ENCODE data around the gene GTF2H3.

The GTF2H3 gene

DNA sequence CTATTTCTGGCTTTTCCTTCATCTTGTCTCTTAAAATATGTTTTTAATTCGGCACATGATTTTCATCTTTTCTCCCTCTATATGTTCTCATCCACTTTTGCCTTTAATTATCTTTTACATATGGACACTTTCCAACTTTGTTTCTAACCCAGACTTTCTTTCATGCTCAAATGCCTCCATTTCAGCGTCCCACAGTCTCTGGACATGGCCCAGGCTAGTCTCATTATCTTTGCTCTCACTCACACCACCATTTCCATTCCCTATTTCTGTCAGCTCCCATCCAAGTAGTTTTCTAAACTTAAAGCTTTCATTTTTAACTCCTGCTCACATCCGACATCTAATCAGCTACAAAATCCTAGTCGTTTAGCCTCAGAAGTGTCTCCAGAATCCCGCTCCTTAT is 14.8 kb downstream of the GTF2H3 start:
- no peak for DNase-seq

DNA sequence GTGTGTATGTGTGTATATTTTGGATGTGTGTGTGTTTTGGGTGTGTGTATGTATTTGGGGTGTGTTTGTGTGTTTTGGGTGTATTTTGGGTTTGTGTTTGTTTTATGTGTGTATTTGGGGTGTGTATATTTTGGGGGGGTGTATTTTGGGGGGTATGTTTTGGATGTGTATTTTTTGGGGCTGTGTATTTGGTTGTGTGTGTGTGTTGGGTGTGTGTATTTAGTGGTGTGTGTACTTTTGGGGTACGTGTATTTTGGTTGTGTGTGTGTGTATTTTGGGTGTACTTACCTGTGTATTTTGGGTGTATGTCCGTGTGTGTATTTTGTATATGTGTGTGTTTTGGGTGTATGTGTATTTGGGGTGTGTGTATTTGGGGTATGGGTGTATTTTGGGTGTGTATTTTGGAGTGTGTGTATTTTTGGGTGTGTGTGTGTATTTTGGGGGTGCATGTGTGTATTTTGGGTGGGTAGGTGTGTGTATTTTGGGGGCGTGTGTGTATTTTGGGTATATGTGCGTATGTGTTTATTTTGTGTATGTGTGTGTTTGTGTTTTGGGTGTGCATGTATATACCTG is 20.6 kb downstream of the GTF2H3 start:
- no peak for DNase-seq

DNA sequence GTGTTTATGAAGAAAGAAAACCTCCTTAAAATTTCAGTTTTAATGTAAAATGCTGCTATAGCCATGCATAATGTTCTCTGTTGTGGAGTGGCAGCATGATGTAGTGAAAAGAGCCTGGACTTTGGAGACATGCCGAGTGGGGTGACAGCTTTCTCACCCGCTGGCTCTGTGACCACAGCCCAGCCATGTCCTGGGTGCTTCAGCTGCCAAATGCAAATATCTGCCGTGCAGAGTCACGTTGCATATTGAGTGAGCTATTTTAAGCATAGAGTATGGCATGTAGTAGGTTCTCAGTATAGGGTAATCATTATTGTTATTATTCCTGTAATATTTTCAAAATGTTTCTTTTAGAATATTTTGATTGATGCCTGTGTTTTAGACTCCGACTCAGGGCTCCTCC is 21.8 kb downstream of the GTF2H3 start:
- no peak for DNase-seq

DNA sequence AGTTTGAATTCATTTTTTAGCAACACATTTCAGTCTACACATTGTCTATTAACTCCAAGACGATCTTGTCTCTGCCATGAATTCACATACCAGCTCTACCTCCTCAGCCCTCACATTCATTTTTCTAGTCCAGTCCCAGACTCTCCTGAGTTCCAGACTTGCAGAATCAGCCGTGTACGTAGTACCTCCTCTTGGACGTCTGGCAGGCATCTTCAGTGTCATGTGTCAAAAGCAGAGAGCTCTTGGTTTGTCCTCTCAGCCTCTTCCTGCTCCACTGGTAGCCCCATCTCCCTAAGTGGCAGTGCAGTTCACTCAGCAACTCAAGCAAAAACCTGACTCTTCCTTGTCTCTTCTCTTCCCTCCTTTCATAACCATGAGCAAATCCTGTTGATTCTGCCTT is 22.8 kb downstream of the GTF2H3 start:
- DNase-seq: no peak

DNA sequence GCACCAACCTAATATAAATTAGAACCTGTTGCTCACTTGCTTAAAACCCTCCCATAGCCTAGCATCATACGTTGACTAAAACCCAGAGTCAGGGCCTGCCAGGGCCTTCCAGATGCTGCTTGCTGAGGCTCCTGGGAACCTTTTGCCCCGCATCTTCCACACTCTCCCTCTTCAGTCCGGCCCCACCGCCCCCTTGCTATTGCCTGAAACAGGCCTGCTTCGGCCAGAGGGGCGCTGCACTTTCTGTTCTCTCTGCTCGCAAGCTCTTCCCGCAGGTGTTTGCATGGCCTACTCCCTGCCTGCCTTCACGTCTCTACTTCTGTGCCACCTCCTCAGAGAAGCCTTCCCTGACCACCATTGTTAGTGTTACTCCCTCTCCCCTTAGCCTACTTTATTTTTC is 23.6 kb downstream of the GTF2H3 start:
- DNase-seq: no peak

DNA sequence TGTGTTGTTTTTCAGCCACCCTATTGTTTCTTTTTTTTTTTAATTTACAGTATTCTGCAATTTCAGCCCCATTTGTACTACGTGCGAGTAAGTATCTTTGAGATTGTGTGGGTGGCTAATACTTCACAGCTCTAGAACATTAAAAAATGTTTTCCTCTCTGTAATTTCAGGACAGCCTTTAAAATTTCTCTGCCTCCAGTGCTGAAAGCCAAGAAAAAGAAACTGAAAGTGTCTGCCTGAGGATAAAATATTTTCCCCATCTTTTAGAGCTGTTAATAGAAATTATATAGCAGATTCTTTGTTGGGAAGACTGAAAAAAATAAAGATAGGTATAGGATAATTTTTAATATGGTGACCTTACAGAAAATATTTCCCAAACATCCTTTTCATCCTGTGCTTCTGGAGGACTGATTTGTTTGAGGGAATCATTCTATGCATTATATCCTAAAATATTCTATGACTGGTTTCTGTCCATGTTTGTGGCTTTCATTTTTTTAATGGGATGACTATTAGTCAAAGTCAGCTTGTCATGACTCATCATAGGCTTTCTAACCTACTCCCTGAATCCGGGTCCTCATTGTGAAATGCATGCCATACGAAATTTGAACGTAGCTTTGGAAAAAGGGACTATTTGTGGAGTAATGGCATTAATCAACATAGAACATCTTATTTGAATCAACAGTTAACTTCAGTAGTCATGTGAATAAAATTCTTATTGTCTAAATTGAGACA is 26.5 kb downstream of the GTF2H3 start:
- no peak for DNase-seq

DNA sequence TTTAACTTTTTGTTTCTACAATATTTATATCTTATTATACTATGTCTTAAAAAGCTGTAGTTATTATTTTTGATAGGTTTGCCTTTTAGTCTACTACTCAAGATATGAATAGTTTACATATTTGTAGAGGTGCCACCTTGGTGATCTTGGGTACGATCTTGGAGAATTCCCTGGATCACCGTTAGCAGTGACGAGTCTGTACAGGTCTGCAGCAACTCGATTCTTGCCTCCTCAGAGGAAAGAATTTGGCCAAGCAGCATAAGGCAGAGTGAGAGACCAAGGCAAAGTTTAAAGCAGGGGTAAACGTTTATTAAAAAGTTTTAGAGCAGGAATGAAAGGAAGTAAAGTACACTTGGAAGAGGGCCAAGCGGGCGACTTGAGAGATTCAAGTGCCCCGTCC is 34.1 kb downstream of the GTF2H3 start:
- DNase-seq: no peak

DNA sequence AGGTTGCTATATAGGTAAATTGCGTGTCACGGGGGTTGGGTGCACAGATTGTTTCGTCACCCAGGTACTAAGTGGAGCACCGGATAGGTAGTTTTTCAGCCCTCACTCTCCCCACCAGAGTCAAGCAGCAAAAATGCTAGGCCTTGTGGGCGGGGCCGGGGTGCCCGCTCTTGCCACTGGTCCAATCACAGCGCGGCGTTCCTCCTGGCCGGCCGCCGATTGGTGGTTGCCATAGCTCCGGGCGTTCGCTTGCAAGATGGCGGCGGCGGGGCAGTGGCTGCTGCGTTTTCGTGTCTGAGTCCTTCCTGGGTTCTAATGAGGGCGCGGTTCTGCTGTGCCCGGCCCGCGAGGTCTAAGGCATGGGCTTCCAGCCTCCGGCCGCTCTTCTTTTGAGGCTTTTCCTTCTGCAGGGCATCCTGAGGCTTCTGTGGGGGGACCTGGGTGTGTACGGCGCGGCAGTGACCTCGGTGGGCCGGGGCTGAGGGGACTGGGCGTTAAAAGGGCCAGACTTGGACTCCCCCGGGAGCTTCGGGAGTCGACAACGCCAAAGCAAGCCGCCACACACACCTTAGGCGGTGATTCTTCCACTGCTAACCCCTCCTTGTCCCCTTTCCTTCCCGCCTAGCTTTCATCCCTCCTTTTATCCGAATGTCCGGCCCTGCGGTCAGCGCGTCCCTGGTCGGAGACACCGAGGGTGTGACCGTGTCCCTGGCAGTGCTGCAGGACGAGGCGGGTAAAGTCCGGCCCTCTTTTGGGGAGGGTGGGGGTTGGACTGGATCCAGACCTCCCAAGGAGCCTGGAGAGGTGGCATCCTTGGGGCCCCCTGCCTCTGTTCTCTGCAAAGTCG is 37.5 kb downstream of the GTF2H3 start, which contains the start of gene TCTN2:
TCTN2 (plus strand) TSS at position 232 of the 847 bp plus-strand sequence; CDS start at position 360, 128 bp downstream.
- peak; percentile 59 for DNase-seq

DNA sequence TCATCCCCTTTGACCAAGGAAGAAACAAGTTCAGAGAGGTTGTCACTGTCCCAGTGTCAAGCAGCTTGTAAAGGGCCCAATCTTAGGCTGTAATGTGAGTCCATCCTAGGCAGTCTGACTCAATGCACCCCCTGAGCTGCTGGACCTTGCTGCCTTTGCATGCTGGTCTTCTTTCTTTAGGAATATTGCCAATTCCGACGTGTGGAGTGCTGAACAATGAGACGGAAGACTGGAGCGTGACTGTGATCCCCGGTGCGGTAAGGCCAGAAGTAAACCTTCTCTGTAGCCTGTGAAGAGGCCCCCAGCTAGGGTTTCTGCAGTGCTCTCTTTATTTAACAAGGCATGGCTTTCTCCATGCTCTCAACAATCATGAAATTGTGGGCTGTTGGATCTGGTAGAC is 38.2 kb downstream of the GTF2H3 start:
- no peak for DNase-seq

DNA sequence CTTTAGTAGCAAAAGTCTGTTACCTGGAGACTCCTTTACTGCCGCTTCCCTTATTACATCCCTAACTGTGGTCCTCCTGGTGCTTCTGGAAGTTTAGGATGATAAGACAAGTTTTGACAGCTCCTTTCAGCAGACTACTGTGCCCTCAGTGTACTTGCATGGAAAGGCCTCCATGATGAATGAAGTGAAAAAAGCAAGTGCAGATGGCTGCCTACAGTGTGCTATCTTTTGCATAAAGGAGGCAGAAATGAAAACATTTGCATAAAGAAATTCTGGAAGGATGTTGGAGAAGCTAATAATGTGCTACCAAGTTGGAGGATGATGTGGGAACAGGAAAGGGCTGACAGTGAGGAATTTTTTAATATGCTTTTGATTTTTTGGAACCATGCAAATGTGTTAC is 41.8 kb downstream of the GTF2H3 start:
- no peak for DNase-seq

DNA sequence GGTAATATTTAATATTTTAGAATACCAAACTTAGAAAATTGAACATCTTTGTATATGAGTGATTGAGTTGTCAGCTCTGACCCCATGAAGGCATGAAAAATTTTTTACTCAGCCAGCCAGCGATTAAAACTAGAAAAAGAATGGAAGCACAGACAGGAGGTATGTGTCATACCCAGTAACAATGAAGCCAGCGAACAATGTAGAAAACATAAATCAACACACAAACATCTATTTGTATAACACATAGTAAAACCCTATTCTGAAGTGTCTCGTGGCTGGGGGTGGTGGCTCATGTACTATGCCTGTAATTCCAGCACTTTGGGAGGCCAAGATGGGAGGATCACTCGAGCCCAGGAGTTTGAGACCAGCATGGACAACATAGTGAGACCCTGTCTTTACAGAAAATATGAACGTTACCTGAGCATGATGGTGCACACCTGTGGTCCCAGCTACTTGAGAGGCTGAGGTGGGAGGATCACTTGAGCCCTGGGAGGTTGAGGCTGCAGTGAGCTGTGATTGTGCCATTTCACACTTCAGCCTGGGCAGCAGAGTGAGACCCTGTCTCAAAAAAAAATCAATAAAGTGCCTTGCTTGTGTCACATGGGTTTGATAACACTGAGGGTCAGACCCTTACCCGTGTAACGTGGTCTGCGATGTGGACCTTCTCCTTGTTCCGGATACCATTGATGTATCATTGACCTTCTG is 43.1 kb downstream of the GTF2H3 start:
- no peak for DNase-seq

DNA sequence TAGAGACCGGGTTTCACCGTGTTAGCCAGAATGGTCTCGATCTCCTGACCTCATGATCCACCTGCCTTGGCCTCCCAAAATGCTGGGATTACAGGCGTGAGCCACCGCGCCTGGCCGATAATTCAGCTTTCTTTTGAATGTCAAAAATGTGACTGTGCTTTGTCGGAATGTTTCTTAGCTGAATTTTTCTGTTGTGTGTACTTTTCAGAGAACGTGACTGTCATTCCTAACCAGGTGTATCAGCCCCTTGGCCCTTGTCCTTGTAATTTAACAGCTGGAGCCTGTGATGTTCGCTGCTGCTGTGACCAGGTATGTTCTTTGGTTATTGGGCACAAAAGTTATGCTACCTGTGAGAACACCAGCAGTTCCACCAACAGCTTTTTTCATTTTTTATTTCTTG is 45.4 kb downstream of the GTF2H3 start:
- no peak for DNase-seq

DNA sequence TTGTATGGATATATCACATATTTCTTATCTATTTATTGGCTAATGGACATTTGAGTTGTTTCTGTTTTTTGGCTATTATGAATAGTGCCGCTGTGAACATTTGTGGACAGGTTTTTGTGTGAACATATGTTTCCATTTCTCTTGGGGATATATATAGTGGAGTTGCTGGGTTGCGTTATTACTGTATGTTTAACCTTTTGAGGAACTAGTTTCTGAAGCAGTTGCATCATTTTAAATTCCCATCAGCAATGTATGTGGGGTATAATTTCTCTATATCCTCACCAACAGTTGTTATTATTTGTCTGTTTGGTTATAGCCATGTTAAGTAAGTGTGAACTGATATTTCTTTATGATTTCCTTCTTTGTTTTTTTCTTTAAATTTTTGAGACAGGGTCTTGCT is 48.0 kb downstream of the GTF2H3 start:
- peak; percentile 38 for DNase-seq

DNA sequence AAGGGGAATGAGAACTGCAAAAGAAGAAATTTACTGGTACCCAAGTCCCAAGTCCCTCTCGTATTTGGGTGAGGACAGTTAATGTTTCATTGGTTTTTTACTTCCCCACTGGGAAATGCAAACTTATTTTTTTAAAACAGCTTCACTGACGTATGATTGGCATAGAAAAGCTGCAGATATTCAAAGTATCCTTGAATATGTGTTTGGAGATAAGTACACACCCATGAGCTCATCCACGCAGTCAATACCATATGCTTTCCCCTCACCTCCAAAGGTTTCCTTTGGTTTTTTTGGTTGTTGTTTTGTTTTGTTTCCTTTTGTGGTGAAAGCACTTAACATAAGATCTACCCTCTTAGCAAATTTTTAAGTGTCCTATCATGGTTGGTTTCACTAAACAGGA is 50.3 kb downstream of the GTF2H3 start:
- no peak for DNase-seq

DNA sequence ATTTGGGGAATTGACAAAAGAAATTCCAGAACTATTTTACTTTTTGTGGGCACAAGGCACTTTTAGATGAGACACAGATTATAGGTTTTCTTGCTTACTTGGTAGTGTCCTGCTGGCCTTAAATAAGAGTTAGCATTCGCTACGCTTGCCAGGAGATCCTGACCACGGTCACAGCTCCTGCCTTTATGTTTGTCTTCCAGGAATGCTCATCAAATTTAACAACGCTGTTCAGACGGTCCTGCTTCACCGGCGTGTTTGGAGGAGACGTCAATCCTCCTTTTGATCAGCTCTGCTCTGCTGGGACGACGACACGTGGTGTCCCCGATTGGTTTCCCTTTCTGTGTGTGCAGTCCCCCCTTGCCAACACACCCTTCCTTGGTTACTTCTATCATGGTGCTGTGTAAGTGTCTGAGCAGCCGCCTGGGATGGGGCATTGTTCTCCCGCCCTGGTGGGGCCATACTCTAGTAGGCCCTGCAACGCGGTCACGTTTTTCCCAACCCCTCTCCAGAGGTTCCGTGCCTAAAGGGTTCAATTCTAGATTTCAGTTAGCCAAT is 53.1 kb downstream of the GTF2H3 start:
- DNase-seq: no peak

DNA sequence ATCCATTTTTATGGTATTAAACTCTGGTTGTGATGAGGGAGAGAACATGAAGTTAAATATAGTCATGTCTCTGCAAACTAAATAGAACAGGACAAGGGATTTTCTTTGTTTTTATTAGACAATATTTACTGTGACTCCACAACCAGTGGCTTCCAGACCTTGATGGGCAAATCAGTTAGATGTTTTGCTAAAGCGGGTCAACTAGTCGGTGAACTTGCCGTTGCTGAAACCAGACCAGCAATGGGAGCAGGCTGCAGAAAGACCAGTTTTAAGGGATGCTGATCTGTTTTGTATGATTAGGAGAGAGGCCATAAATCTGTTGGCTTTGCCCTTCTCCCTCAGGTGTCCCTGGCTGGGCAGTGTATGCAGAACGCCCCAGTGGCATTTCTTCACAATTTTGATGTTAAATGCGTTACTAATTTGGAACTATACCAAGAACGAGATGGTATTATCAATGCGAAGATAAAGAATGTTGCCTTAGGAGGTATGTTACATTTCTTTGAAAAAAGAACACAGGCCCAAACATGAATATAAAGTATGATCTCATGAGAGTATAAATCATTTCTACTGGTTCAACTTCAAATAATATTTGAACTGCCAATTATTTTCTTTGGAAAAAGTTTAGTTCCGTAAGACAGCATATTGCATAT is 56.7 kb downstream of the GTF2H3 start:
- DNase-seq: no peak

DNA sequence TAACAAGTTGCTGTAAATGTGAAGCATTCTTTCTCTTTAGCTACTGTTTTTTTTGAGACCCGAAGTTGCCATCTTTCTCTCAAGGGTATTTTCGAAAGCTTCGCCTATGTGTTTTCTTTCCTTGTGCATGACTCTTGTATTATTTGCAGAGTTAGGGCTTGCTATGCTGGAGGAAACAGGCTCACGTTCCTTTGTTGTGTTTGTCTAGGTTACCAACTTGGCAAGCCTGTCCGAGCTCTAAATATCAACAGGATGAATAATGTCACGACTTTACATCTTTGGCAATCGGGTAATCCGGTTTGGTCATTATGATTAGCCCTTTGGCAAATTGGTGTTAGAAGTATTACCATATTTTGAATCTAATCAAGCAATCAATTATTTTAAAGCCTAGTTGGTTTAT is 62.6 kb downstream of the GTF2H3 start:
- DNase-seq: no peak

DNA sequence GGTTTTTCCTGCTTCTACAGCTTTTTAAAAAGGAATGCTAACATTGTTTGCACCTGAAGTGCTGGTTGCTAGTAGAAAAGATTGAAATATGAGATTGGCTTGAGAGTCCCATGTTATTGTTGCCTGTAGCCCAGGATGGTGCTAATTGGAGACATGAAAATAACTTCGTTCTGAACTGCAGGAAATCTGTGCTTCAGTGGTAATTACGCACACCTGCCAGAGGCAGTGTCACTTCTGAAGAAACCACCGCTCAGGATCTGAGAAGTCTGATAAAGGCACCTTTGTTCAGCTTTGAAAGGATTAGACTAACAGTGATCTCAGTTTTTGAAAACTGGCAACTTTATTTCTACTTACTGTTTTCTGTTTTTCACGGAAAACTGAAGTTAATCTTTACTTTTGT is 63.0 kb downstream of the GTF2H3 start:
- DNase-seq: no peak

DNA sequence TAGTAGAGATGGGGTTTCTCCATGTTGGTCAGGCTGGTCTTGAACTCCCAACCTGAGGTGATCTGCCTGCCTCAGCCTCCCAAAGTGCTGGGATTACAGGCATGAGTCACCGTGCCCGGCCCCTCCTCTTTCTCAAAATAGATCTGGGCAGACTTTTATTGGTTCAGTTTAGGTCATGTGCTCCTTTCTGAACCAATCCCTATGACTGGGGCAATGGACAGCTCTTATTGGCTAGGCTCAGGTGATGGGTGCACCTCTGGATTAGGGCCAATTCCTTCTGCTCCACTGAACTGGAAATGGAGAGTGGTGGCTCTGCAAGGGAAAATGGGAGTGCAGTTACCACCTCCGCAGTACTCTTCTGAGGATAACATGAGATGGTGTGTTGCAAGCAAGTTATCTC is 72.3 kb downstream of the GTF2H3 start:
- DNase-seq: no peak

DNA sequence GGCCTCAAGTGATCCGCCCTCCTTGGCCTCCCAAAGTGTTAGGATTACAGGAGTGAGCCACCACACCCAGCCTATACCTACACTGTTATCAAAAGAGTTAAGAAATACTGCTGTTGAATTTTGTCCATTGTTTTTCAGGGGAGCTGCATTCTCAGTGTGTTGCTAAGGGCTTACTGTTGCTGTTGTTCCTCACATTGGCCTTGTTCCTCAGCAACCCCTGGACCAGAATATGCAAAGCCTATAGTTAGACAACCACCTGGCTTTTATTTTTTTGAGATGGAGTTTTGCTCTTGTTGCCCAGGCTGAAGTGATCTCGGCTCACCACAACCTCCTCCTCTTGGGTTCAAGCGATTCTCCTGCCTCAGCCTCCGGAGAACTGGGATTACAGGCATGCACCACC is 73.8 kb downstream of the GTF2H3 start:
- no peak for DNase-seq
